ENCODE measurements around the gene ADAMTS5.

- no peak for TF ChIP-seq EZH2 (IDR thresholded peaks at IDR 0.05; ENCODE audit: borderline replicate concordance, low read depth, low read length, severe bottlenecking)
- TF ChIP-seq CTCF (IDR thresholded peaks at IDR 0.05; ENCODE audit: borderline replicate concordance, extremely low read depth, low read length, poor library complexity, severe bottlenecking), result no peak
Observed at GRCh38 chr21:26965040-26965906, 1.6 kb downstream of the ADAMTS5 start.

Data from DND-41 (cell line).